ENCODE results near the gene FYN. TPM values are rescaled to one million over a fixed set of nuclear protein-coding genes. Genes with fewer than 3 reads are reported as not detected.

The FYN gene
- total RNA-seq, 1 experiment from 2014 or later, result 37.8 TPM

DNA sequence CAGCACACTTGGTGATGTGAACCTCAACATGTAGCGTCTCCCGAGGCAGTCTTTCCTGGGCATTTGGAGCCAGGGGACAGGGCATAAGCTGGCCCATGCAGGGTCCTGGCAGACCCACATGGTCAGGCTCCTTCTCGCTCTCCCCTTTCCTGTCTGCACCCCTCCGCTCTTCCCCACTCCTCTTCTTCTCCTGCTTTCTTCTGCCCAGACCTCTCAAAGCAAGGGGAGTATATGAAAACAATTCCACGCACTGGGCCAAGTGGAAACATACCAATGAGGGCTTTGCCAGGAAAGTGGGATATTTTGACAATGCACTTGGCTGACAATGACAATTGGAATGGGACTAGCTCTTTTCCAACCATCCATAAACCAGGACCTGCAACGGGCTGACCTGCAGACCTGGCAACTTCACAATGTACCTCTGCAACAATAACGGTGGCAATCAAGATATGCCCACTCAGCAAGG is 208.7 kb downstream of the FYN start:
- Mint-ChIP-seq H3K27ac (ENCODE audit: low read depth, unreplicated experiment) (no peak overlapping the region), H3K4me3 (ENCODE audit: unreplicated experiment) (no peak overlapping the region), H3K9me3 (ENCODE audit: unreplicated experiment) (peaks cover 5% of the 10 kb centered on the region), H3K27me3 (ENCODE audit: insufficient read depth, unreplicated experiment) (no peaks in the 10 kb centered on the region), H3K4me1 (ENCODE audit: insufficient read depth, unreplicated experiment) (peaks cover 5% of the 10 kb centered on the region), H3K36me3 (ENCODE audit: insufficient read depth, unreplicated experiment) (no peaks in the 10 kb centered on the region)
- DNase-seq (ENCODE audit: unreplicated experiment), result no peak
- ChIA-PET CTCF (no interaction called here), POLR2A (interaction anchor here (0.6 to 0.8 kb wide), 2 partner anchors 208 to 587 kb away, joined by 3 to 4 read pairs; no protein-coding TSS in a partner anchor)
- BruUV-seq (replicated peaks), result no TSS peak
- TF ChIP-seq CTCF (IDR thresholded peaks at IDR 0.05; ENCODE audit: unreplicated experiment), result no peak
- intact Hi-C loops (cut with micrococcal nuclease), result no loop called here

GRCh38 chr6:111663692-111664564 is 209.3 kb downstream of the FYN start:
- Mint-ChIP-seq H3K27ac (ENCODE audit: low read depth, unreplicated experiment) (peak overlapping the region; percentile 35), H3K4me1 (ENCODE audit: insufficient read depth, unreplicated experiment) (peaks cover 5% of the 10 kb centered on the region), H3K36me3 (ENCODE audit: insufficient read depth, unreplicated experiment) (no peaks in the 10 kb centered on the region), H3K9me3 (ENCODE audit: unreplicated experiment) (peaks cover 5% of the 10 kb centered on the region), H3K27me3 (ENCODE audit: insufficient read depth, unreplicated experiment) (no peaks in the 10 kb centered on the region), H3K4me3 (ENCODE audit: unreplicated experiment) (no peak overlapping the region)
- POLR2A ChIA-PET, result interaction anchor here (0.6 kb wide), 1 partner anchor 588 kb away, joined by 4 read pairs; no protein-coding TSS in a partner anchor
- no peak for DNase-seq (ENCODE audit: unreplicated experiment)
- intact Hi-C loops (cut with micrococcal nuclease), result no loop called here
- TF ChIP-seq CTCF (IDR thresholded peaks at IDR 0.05; ENCODE audit: unreplicated experiment), result no peak
- CTCF ChIA-PET, result interaction anchor here (0.6 kb wide), 2 partner anchors 337 to 697 kb away, joined by 3 to 4 read pairs; no protein-coding TSS in a partner anchor
- BruUV-seq (replicated peaks), result no TSS peak

DNA sequence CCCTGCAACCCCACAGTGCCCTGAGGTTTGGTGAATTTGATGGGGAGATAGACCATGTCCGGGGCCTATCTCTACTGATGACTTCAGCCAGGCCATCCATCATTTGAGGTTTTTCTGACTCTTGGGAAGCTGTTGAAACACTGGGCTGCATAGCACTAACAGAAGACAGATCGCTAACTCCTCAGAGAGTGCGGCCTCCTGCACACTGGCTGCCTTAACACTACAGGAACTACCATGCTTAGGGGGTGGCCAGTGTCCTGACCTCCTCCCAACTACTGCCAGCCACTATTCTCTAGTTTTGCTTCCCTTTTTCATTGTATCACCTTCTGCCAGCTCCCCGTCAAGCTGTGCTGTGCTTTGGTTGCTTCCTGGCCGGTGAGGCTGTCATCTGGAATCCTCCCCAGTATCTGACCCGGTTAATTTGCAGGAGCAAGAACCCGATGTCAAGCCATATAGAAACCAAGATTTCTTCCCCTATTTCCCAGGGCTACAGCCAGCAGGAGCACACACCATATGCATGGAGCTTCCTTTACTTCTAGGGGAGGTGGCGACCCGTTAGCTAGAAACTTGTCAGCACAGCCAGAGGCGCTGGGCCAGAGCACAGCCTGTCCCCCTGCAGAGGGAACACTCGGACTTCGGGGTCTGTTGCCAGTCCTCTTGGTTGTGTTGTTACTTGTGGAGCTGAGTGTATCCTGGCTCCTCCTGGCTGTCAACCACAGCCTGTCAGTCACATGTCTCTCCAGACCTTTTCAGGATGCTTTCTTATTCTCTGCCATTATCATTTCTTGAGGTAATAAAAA is 210.3 kb downstream of the FYN start:
- Mint-ChIP-seq H3K36me3 (ENCODE audit: insufficient read depth, unreplicated experiment) (no peaks in the 10 kb centered on the region), H3K4me1 (ENCODE audit: insufficient read depth, unreplicated experiment) (peaks cover 11% of the 10 kb centered on the region), H3K4me3 (ENCODE audit: unreplicated experiment) (no peak overlapping the region), H3K9me3 (ENCODE audit: unreplicated experiment) (peaks cover 5% of the 10 kb centered on the region), H3K27ac (ENCODE audit: low read depth, unreplicated experiment) (peak overlapping the region; percentile 35), H3K27me3 (ENCODE audit: insufficient read depth, unreplicated experiment) (no peaks in the 10 kb centered on the region)
- BruUV-seq (replicated peaks), result no TSS peak
- ChIA-PET POLR2A (no interaction called here), CTCF (interaction anchor here (0.6 kb wide), 2 partner anchors 542 to 696 kb away, joined by 3 to 4 read pairs; no protein-coding TSS in a partner anchor)
- no peak for DNase-seq (ENCODE audit: unreplicated experiment)
- intact Hi-C loops (cut with micrococcal nuclease), result no loop called here
- no peak for TF ChIP-seq CTCF (IDR thresholded peaks at IDR 0.05; ENCODE audit: unreplicated experiment)
